HepG2 (cell line): Measurements from ENCODE around the gene ZBTB4. TPM values are rescaled to one million over a fixed set of nuclear protein-coding genes. Genes with fewer than 3 reads are reported as not detected.

Source experiments
- ATAD3A ChIP-seq: sonication (generic); formaldehyde crosslinking; IDR thresholded peaks from 2 replicates; pipeline ENCODE4 v1.4.0; 2020; ENCODE audit warnings: missing genetic modification reagents
- CHCHD3 ChIP-seq: sonication (generic); formaldehyde crosslinking; IDR thresholded peaks from 2 replicates; pipeline ENCODE4 v1.8.0; 2022; ENCODE audit warnings: mild to moderate bottlenecking, missing genetic modification reagents, moderate library complexity
- EHMT2 ChIP-seq: fragments of 200-600 bp; sonication (generic); IDR thresholded peaks from 2 replicates; pipeline ENCODE4 v1.7.0; 2017; ENCODE audit warnings: antibody characterized with exemption, low read depth, low read length, borderline replicate concordance
- FOXK1 ChIP-seq: sonication (generic); formaldehyde crosslinking; IDR thresholded peaks from 2 replicates; pipeline ENCODE4 v1.4.0; 2020; ENCODE audit warnings: low read depth, missing genetic modification reagents, borderline replicate concordance
- HNF4A ChIP-seq: sonication (generic); formaldehyde crosslinking; IDR thresholded peaks from 2 replicates; pipeline ENCODE4 v1.4.0; 2020; ENCODE audit warnings: missing genetic modification reagents
- IKZF4 ChIP-seq: sonication (generic); formaldehyde crosslinking; IDR thresholded peaks from 2 replicates; pipeline ENCODE4 v1.5.1; 2020; ENCODE audit warnings: borderline replicate concordance, mild to moderate bottlenecking, low read depth, missing genetic modification reagents; ENCODE audit errors: not compliant biosample characterization
- ISX ChIP-seq: sonication (generic); formaldehyde crosslinking; conservative IDR thresholded peaks from 2 replicates; pipeline ENCODE4 v1.5.0; 2020; ENCODE audit warnings: missing genetic modification reagents
- KDM4B ChIP-seq: sonication (generic); formaldehyde crosslinking; IDR thresholded peaks from 2 replicates; pipeline ENCODE4 v1.4.0; 2020; ENCODE audit warnings: missing genetic modification reagents
- KMT2B ChIP-seq: IDR thresholded peaks from 2 replicates; pipeline ENCODE4 v1.6.1; 2016; ENCODE audit warnings: missing genetic modification reagents, missing compliant biosample characterization
- MBD4 ChIP-seq: IDR thresholded peaks from 2 replicates; pipeline ENCODE4 v1.6.1; 2012; ENCODE audit warnings: low read length, inconsistent platforms, borderline replicate concordance
- MLLT10 ChIP-seq: sonication (generic); formaldehyde crosslinking; IDR thresholded peaks from 2 replicates; pipeline ENCODE4 v1.4.0; 2020; ENCODE audit warnings: missing genetic modification reagents
- MTF1 ChIP-seq: sonication (generic); formaldehyde crosslinking; IDR thresholded peaks from 2 replicates; pipeline ENCODE4 v1.5.0; 2020; ENCODE audit warnings: missing genetic modification reagents
- PAF1 ChIP-seq: IDR thresholded peaks from 2 replicates; pipeline ENCODE4 v1.6.1; 2016; ENCODE audit warnings: missing genetic modification reagents, missing compliant biosample characterization
- RFX1 ChIP-seq: fragments of 450-650 bp; IDR thresholded peaks from 2 replicates; pipeline ENCODE4 v1.6.1; 2017
- RFXANK ChIP-seq: IDR thresholded peaks from 2 replicates; pipeline ENCODE4 v1.6.1; 2016
- TARDBP ChIP-seq: sonication (generic); formaldehyde crosslinking; IDR thresholded peaks from 2 replicates; pipeline ENCODE4 v1.8.0; 2022; ENCODE audit warnings: mild to moderate bottlenecking, missing genetic modification reagents
- ZNF124 ChIP-seq: sonication (generic); formaldehyde crosslinking; IDR thresholded peaks from 2 replicates; pipeline ENCODE4 v1.4.0; 2020; ENCODE audit warnings: missing genetic modification reagents
- ZNF205 ChIP-seq: IDR thresholded peaks from 2 replicates; pipeline ENCODE4 v1.6.1; 2018; ENCODE audit warnings: missing biosample characterization, missing genetic modification reagents
- ZNF263 ChIP-seq: sonication (generic); formaldehyde crosslinking; IDR thresholded peaks from 2 replicates; pipeline ENCODE4 v1.4.0; 2020; ENCODE audit warnings: missing genetic modification reagents
- ZNF317 ChIP-seq: sonication (generic); formaldehyde crosslinking; IDR thresholded peaks from 2 replicates; pipeline ENCODE4 v1.5.0; 2020; ENCODE audit warnings: mild to moderate bottlenecking, missing genetic modification reagents
- ZNF496 ChIP-seq: sonication (generic); formaldehyde crosslinking; IDR thresholded peaks from 2 replicates; pipeline ENCODE4 v1.8.1; 2023; ENCODE audit warnings: mild to moderate bottlenecking, moderate library complexity, missing genetic modification reagents; ENCODE audit not compliant: insufficient replicate concordance
- ZNF503 ChIP-seq: sonication (generic); formaldehyde crosslinking; IDR thresholded peaks from 2 replicates; pipeline ENCODE4 v1.4.0; 2020; ENCODE audit warnings: missing genetic modification reagents
- ZNF660 ChIP-seq: sonication (generic); formaldehyde crosslinking; IDR thresholded peaks from 2 replicates; pipeline ENCODE4 v1.5.1; 2020; ENCODE audit warnings: mild to moderate bottlenecking, low read depth, missing genetic modification reagents, borderline replicate concordance
- ZNF766 ChIP-seq: sonication (generic); formaldehyde crosslinking; IDR thresholded peaks from 2 replicates; pipeline ENCODE4 v1.5.0; 2020; ENCODE audit warnings: missing genetic modification reagents, borderline replicate concordance
- ZNF776 ChIP-seq: sonication (generic); formaldehyde crosslinking; IDR thresholded peaks from 2 replicates; pipeline ENCODE4 v1.4.0; 2020; ENCODE audit warnings: mild to moderate bottlenecking, missing genetic modification reagents
- polyA plus RNA-seq, 8 experiments: library from polyadenylated mRNA; depleted of rRNA in 3 of 8; stranded (reverse) in 7 of 8; unstranded in 1 of 8; fragments of >200 nt; fragmentation: Illumina TruSeq in 4 of 8; extraction: Trizol in 4 of 8; gene quantifications; 2 replicates each; pipeline versions ENCODE4 v1.2.1 to v1.2.3, GENCODE V29; 2011 to 2016; ENCODE audit warnings: low read depth in 4 of 8, missing spikeins in 1 of 8, mixed read lengths in 1 of 8; ENCODE audit not compliant: insufficient read depth in 1 of 8
- total RNA-seq, 5 experiments: library from RNA; depleted of rRNA; stranded (reverse); fragments of >200 nt; fragmentation: Illumina TruSeq; extraction: Trizol; gene quantifications; 2 replicates each; pipeline ENCODE4 v1.2.3, GENCODE V29; 2016; ENCODE audit warnings: low read depth in 1 of 5
- TF ChIP-seq, protein P1 (sequence below): IDR thresholded peaks from 2 replicates; pipeline ENCODE4 v1.6.1; 2016; ENCODE audit warnings: mild to moderate bottlenecking, missing biosample characterization, missing genetic modification reagents
- TF ChIP-seq, protein P2 (sequence below): IDR thresholded peaks from 2 replicates; pipeline ENCODE4 v1.6.1; 2012; ENCODE audit warnings: low read depth, low read length, improper control_type of control experiment
- TF ChIP-seq, protein P3 (sequence below): sonication (generic); formaldehyde crosslinking; IDR thresholded peaks from 2 replicates; pipeline ENCODE4 v1.4.0; 2020; ENCODE audit warnings: mild to moderate bottlenecking, missing genetic modification reagents

The ZBTB4 gene
- total and polyA plus RNA-seq, 2 of the 13 experiments (the other 11 are each of a cell fraction or from before 2014, with no cell fraction given): 4.3 to 7.4 TPM

- TF ChIP-seq ATAD3A (CRISPR knock-in tag) (no peak), ZNF317 (CRISPR knock-in tag) (no peak; the same call in 1 of the 2 replicates), KMT2B (CRISPR knock-in tag) (peak; percentile 66), MLLT10 (CRISPR knock-in tag) (no peak), ZNF766 (CRISPR knock-in tag) (peak; percentile 81; the same call in 1 of the 2 replicates), ISX (peak; percentile 95; the same call in 1 of the 2 replicates), FOXK1 (CRISPR knock-in tag) (peak; percentile 61; the same call in 1 of the 2 replicates), EHMT2 (no peak), IKZF4 (CRISPR knock-in tag) (no peak), ZNF263 (CRISPR knock-in tag) (peak; percentile 96), ZNF205 (CRISPR knock-in tag) (peak; percentile 98), HNF4A (CRISPR knock-in tag) (peak; percentile 86), MTF1 (0 out of 2 replicates have a peak, but pooled peaks have one; percentile 62), ZNF660 (CRISPR knock-in tag) (peak; percentile 75; the same call in 1 of the 2 replicates), TARDBP (no peak), RFX1 (no peak), CHCHD3 (0 out of 2 replicates have a peak, but pooled peaks have one; percentile 46), ZNF124 (CRISPR knock-in tag) (peak; percentile 86), ZNF503 (CRISPR knock-in tag) (peak; percentile 52), MBD4 (no peak), KDM4B (peak; percentile 59; the same call in 1 of the 2 replicates), PAF1 (CRISPR knock-in tag) (no peak), ZNF496 (CRISPR knock-in tag) (no peak), RFXANK (peak; percentile 78), ZNF776 (CRISPR knock-in tag) (no peak)
- TF ChIP-seq, protein P1, sequence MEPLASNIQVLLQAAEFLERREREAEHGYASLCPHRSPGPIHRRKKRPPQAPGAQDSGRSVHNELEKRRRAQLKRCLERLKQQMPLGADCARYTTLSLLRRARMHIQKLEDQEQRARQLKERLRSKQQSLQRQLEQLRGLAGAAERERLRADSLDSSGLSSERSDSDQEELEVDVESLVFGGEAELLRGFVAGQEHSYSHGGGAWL (CRISPR knock-in tag): peak; percentile 61
- TF ChIP-seq, protein P2, sequence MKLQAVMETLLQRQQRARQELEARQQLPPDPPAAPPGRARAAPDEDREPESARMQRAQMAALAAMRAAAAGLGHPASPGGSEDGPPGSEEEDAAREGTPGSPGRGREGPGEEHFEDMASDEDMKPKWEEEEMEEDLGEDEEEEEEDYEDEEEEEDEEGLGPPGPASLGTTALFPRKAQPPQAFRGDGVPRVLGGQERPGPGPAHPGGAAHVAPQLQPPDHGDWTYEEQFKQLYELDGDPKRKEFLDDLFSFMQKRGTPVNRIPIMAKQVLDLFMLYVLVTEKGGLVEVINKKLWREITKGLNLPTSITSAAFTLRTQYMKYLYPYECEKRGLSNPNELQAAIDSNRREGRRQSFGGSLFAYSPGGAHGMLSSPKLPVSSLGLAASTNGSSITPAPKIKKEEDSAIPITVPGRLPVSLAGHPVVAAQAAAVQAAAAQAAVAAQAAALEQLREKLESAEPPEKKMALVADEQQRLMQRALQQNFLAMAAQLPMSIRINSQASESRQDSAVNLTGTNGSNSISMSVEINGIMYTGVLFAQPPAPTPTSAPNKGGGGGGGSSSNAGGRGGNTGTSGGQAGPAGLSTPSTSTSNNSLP: peak; percentile 34; the same call in 1 of the 2 replicates
- TF ChIP-seq, protein P3, sequence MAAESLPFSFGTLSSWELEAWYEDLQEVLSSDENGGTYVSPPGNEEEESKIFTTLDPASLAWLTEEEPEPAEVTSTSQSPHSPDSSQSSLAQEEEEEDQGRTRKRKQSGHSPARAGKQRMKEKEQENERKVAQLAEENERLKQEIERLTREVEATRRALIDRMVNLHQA (CRISPR knock-in tag): 0 out of 2 replicates have a peak, but pooled peaks have one; percentile 26
These were observed 4.9 kb upstream of the ZBTB4 start, which contains the start of gene POLR2A (continued) for GRCh38 chr17:7484067-7484918.
